Smooth muscle cell (in vitro differentiated cells): Measurements from ENCODE around the gene KCTD3. TPM values are rescaled to one million over a fixed set of nuclear protein-coding genes. Genes with fewer than 3 reads are reported as not detected.

Experiments
- DNase-seq: peaks from one replicate; lab custom pipeline; 2025; ENCODE audit not compliant: unreplicated experiment; lab: John Stamatoyannopoulos, UW
- H2AFZ ChIP-seq: fragments of 200-600 bp; sonication (generic); 2 replicates; pipeline ENCODE4 v1.6.0; 2016; ENCODE audit warnings: antibody characterized with exemption, low read depth, mild to moderate bottlenecking
- H3F3A ChIP-seq: fragments of 200-600 bp; sonication (generic); 2 replicates; pipeline ENCODE4 v1.6.0; 2017; ENCODE audit warnings: antibody characterized with exemption, low read depth
- H3K27ac ChIP-seq: fragments of 200-600 bp; sonication (generic); 2 replicates; pipeline ENCODE4 v1.5.1; 2016; ENCODE audit warnings: low read depth, mild to moderate bottlenecking
- H3K27me3 ChIP-seq: fragments of 200-600 bp; sonication (generic); 2 replicates; pipeline ENCODE4 v1.6.1; 2016; ENCODE audit warnings: low read depth, mild to moderate bottlenecking
- H3K36me3 ChIP-seq: fragments of 200-600 bp; sonication (generic); 2 replicates; pipeline ENCODE4 v1.5.1; 2016; ENCODE audit warnings: low read depth
- H3K4me1 ChIP-seq: fragments of 200-600 bp; sonication (generic); 2 replicates; pipeline ENCODE4 v1.5.1; 2016; ENCODE audit warnings: low read depth
- H3K4me2 ChIP-seq: fragments of 200-600 bp; sonication (generic); 2 replicates; pipeline ENCODE4 v1.6.0; 2016; ENCODE audit warnings: mild to moderate bottlenecking
- H3K4me3 ChIP-seq: fragments of 200-600 bp; sonication (generic); 2 replicates; pipeline ENCODE4 v1.5.1; 2016; ENCODE audit warnings: mild to moderate bottlenecking
- H3K79me2 ChIP-seq: fragments of 200-600 bp; sonication (generic); 2 replicates; pipeline ENCODE4 v1.6.0; 2016; ENCODE audit warnings: low read depth, mild to moderate bottlenecking
- H3K9ac ChIP-seq: fragments of 200-600 bp; sonication (generic); 2 replicates; pipeline ENCODE4 v1.6.0; 2016; ENCODE audit warnings: low read depth
- H3K9me3 ChIP-seq: fragments of 200-600 bp; sonication (generic); replicated peaks from 2 replicates; pipeline ENCODE4 v1.5.1; 2016; ENCODE audit warnings: low read depth
- H4K20me1 ChIP-seq: fragments of 200-600 bp; sonication (generic); 2 replicates; pipeline ENCODE4 v1.6.0; 2016; ENCODE audit warnings: low read depth
- WGBS: methylation state at CpG from one replicate; pipeline ENCODE4 v1.1.7; 2016; ENCODE audit warnings: low lambda C conversion rate; 5-methylcytosine and 5-hydroxymethylcytosine counted together
- polyA plus RNA-seq: library from polyadenylated mRNA; unstranded; fragments of >200 nt; fragmentation: Nextera tagmentation; extraction: Ambion mirVana; gene quantifications from 2 replicates; pipeline ENCODE4 v1.2.1, GENCODE V29; 2016
- total RNA-seq: library from RNA; depleted of rRNA; stranded (reverse); fragments of >200 nt; gene quantifications from 2 replicates; pipeline ENCODE4 v1.2.3, GENCODE V29; 2014
- TF ChIP-seq, protein P1 (sequence below): fragments of 200-600 bp; sonication (generic); IDR thresholded peaks from 2 replicates; pipeline ENCODE4 v1.5.1; 2017; ENCODE audit warnings: borderline replicate concordance, mild to moderate bottlenecking, antibody characterized with exemption; ENCODE audit not compliant: insufficient read depth, poor library complexity, severe bottlenecking

KCTD3 gene
- total RNA-seq (33.3 and 39.9 TPM in 2 replicates), polyA plus RNA-seq (15.7 and 17.4 TPM in 2 replicates)

DNA sequence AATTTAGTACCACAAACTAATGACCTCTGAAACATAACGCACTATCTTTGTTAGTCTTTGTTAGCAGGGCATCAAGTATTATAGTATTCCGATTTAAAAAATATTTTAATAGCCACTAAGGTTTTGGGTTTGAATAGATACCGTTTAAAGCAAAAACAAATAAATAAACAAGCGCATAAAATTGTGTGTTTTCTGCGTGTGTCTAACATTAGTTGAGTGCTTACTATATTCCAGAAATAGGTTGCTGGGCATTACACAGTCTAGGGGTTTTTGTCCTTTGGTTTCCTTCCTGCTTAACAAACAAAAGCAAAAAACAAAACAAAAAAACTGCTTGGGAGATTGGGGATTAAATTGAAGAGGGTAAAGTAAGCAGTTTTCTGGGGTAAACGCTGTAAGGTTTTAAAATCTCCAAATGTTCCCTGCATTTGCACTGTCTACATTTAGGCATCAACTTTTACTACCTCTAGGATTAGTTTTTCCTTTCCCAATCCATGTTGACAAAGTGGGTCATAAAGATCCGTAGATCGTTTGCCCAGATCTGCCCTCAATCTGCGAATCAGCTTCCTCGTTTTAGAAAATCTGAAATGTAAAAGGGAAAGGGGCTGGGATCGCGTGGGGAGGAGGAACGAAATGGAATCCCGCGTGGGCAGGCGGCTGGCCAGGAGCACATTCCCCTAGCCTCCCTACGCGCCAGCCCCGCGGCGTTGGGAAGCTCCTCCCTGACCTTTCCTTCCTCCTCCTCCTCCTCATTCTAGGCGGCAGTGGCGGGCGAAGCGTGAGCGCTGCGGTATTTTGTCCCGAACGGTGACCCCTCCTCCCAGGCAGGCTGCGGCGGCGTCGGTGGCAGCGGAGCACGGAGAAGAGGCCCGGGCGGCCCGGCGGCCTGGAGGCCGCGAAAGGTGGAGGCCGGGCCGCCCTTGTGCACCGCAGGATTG lies at the start of gene KCTD3:
Gene KCTD3, plus strand, starts transcription at position 749 of the 935 bp plus-strand sequence. CDS start 382 bp downstream, outside the sequence.
- peaks cover 20% of the 10 kb centered on the region for H3K4me1 ChIP-seq
- H3K4me3 ChIP-seq: peak within 1 kb of the TSS; percentile 73
- DNase-seq: peak; percentile 55
- peaks cover 6% of the 10 kb centered on the region for H3F3A ChIP-seq
- H3K27ac ChIP-seq: peak within 1 kb of the TSS; percentile 77
- 14% methylated on average over 27 of the region's 44 CpGs for WGBS
- H3K9ac ChIP-seq: peak within 1 kb of the TSS; percentile 79
- TF ChIP-seq, protein P1, sequence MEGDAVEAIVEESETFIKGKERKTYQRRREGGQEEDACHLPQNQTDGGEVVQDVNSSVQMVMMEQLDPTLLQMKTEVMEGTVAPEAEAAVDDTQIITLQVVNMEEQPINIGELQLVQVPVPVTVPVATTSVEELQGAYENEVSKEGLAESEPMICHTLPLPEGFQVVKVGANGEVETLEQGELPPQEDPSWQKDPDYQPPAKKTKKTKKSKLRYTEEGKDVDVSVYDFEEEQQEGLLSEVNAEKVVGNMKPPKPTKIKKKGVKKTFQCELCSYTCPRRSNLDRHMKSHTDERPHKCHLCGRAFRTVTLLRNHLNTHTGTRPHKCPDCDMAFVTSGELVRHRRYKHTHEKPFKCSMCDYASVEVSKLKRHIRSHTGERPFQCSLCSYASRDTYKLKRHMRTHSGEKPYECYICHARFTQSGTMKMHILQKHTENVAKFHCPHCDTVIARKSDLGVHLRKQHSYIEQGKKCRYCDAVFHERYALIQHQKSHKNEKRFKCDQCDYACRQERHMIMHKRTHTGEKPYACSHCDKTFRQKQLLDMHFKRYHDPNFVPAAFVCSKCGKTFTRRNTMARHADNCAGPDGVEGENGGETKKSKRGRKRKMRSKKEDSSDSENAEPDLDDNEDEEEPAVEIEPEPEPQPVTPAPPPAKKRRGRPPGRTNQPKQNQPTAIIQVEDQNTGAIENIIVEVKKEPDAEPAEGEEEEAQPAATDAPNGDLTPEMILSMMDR: no peak
- peak within 1 kb of the TSS; percentile 93 for H3K4me2 ChIP-seq
- no peaks in the 10 kb centered on the region for H3K9me3 ChIP-seq
- H3K27me3 ChIP-seq: no peaks in the 10 kb centered on the region
- peaks cover 32% of the 10 kb centered on the region for H4K20me1 ChIP-seq
- H3K79me2 ChIP-seq: peaks cover 33% of the 10 kb centered on the region
- peak within 1 kb of the TSS; percentile 94 for H2AFZ ChIP-seq
- H3K36me3 ChIP-seq: no peaks in the 10 kb centered on the region

DNA sequence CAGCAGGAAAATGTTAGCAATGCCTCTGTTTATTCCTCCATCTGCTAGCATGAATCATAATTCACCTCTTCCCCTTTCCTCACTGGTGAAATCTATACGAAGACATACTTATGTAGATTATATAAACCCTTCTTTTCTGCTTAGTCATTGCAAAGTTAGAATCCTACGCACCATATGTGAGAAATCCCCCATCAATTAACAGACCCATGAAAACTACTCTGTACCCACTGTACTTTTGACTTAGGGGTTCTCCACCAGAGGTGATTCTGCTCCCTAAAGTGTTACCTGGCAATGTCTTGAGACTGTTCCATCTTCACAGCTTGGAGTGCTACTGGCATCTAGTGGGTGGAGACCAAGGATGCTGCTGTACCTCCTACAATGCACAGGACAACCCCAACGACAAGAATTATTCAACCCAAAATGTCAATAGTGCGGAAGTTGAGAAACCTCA lies 49.6 kb upstream of the KCTD3 start:
- Histone ChIP-seq H4K20me1 (no peaks in the 10 kb centered on the region), H3K27ac (no peak overlapping the region), H3F3A (no peaks in the 10 kb centered on the region), H3K9ac (no peak overlapping the region), H2AFZ (peak overlapping the region; percentile 59), H3K36me3 (no peaks in the 10 kb centered on the region), H3K79me2 (no peaks in the 10 kb centered on the region), H3K4me2 (peak overlapping the region; percentile 22), H3K4me1 (no peaks in the 10 kb centered on the region), H3K9me3 (no peaks in the 10 kb centered on the region), H3K4me3 (no peak overlapping the region), H3K27me3 (no peaks in the 10 kb centered on the region)
- whole genome bisulfite sequencing: 49% methylated on average over 4 of the region's 4 CpGs
- TF ChIP-seq, protein P1: peak; percentile 5
- DNase-seq: no peak

DNA sequence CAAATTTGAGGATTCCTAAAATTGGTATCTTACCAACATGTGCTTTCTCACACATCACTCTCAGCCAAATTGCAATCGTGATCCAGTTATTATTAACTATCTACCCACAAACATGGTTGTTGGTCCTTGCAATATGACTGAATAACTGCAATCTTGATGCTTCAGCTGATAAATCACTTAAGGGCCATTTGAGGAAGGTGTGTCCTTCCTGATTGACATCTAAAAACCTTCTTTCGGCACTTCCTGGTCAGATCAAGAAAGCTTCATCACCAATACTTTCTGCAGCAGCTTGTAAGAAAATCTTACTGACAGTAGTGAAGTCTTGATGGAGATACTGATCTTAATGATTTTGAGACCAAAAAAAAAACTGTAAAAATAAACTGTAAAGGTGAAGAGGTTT lies 48.5 kb upstream of the KCTD3 start:
- TF ChIP-seq, protein P1: no peak

More for the DNA sequence above, 48.5 kb upstream of the KCTD3 start:
- Histone ChIP-seq H3K36me3 (no peaks in the 10 kb centered on the region), H3K27ac (no peak overlapping the region), H3K4me1 (no peaks in the 10 kb centered on the region), H2AFZ (no peak overlapping the region), H3F3A (no peaks in the 10 kb centered on the region), H4K20me1 (no peaks in the 10 kb centered on the region), H3K27me3 (no peaks in the 10 kb centered on the region), H3K4me3 (no peak overlapping the region), H3K4me2 (no peak overlapping the region), H3K9ac (no peak overlapping the region), H3K79me2 (no peaks in the 10 kb centered on the region), H3K9me3 (no peaks in the 10 kb centered on the region)
- WGBS: 85% methylated on average over 2 of the region's 2 CpGs
- no peak for DNase-seq
